Ramos (cell line): Measurements from ENCODE around the gene TPPP.

Experiments
- in situ Hi-C: fragments of 300-500 bp; cut with MboI; formaldehyde crosslinking; loops from one replicate; pipeline ENCODE4 v1.14.3; 2022; ENCODE audit warnings: low sequenced_read_pairs; ENCODE audit not compliant: unreplicated experiment

The TPPP gene

DNA sequence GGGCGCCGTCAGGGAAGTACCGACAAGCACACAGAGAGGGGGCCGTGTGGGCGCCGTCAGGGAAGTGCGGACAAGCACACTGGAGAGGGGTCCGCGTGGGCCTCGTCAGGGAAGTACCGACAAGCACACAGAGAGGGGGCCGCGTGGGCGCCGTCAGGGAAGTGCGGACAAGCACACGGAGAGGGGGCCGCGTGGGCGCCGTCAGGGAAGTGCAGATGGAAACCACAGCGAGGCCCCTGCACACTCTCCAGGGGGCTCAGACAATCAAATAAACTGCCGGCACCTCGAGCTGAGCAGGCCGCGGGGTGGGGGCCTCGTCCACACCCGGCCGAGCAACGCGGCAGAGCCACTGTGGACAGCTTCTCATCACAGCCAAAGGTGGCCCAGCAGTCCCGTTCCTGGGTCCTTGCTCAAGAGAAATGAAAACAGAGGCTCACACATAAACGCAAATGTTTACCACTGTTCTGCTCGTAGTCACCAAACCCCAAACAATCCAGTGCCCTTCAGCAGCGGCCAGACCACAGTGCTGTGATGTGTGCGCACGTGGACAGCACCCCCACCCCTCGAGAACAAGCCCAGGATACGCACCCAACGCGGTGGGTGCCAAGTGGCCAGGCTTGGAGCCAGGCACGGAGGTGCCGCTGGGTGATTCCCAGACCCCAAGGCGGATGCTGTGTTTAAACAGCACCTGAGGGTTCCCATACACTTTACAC is 24.7 kb downstream of the TPPP start:
- in situ Hi-C loops: loop anchor here (10.0 kb wide), 1 partner anchor 236 kb away; no protein-coding TSS in a partner anchor

- in situ Hi-C loops: loop anchor here (10.0 kb wide), 1 partner anchor 238 kb away; no protein-coding TSS in a partner anchor
These were observed 26.2 kb downstream of the TPPP start for GRCh38 chr5:666816-667498.

DNA sequence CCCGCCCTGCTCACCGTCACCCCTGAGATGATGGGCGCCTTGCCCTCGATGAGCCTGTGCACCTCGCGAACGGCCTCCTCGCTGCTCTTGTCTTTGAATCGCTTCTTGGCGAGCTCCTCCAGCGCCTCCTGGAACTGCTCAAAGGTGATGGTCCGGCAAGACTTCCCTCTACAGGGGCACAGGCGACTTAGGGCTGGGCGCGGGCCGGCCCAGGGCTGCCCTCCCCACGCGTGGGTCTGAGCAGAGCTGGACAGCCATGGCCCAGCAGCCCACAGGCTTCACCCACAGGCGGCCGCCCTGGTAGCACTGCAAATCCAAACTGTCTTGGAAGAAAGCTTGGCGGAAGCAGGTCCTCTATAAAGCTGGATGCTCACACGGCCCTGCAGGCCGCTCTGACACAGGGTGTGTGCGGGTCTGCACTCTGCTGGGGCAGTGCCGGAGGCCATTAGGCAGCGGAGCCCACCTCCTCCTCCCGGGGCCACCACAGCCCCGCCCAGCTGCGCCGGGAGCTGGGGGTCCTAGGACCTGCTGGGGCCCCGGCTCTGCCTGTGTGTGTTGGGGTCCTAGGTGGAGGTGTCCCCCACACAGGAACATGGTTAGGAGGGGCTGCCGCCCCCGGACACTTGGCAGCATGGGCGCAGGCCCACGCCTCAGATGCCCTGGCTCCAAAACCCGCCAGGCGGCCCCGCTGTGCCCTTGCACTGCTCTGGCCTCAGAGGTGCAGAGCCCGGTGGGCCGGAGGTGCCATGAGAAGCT is 27.0 kb downstream of the TPPP start:
- in situ Hi-C loops: loop anchor here (10.0 kb wide), 1 partner anchor 239 kb away; no protein-coding TSS in a partner anchor

DNA sequence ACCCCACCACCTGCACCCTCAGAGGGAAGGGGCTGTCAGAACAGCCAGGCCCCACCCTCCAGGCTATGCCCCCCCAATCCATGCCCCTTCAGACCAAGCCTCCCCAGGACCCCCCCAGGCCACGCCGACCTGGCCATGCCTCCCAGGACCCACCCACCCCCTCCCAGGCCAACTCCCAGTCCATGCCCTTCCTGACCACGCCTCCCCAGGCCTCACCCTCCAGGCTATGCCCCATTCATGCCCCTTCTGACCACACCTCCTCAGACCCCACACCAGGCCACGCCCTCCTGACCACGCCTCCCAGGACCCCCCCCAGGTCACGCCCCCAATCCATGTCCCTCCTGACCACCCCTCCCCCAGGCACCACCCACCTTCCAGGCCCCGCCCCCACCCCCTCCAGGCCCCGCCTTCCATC is 27.6 kb downstream of the TPPP start:
- in situ Hi-C loops: loop anchor here (10.0 kb wide), 1 partner anchor 239 kb away; no protein-coding TSS in a partner anchor

DNA sequence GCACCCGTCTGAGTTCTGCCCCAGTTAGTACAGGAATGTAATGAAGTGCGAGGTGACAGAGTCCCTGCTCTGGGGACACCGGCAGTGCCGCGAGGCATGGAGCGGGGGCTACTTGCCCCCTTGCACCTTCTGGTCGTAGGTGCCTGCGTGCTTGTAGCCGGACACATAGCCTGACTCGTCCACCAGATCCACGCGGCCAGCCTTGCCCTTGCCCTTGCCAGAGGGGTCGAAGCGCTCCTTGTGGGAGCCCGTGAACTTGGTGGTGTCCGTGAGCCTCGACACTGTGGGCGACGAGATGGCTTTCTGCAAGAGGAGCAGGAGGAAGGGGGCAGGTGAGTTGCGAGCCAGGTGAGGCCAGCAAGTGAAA is 28.2 kb downstream of the TPPP start:
- in situ Hi-C loops: loop anchor here (10.0 kb wide), 1 partner anchor 240 kb away; no protein-coding TSS in a partner anchor

DNA sequence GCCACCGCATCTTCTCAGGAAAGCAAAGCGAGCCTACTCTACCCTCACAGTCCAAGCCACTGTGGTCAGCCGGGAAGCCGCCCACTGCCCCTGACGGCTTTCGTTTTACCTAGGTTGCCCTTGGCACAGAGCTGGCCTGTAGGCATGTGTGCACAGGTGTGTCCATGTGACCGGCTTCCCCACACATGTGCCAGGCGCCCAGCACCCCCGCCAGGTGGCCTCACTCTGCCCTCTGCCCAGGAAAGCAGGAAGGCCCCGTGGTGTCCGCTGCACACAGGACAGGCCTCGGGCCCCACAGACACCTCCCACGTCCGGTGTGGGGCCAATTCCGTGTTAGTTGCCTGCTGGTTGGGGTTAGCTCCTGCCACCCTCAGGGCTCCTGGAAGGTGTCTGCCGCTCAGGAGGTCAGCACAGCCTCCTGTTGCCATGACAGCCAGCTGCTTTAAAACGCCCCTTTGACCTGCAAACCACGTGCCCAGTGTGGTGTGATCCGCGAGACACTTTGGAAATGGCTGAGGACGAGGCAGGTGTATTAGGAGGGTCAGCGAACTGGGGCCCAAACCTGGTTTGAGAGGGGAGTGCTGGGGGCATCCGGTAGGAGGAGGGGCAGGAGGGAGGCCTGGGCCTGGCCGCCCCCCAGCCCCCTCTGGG is 28.7 kb downstream of the TPPP start:
- in situ Hi-C loops: loop anchor here (10.0 kb wide), 1 partner anchor 240 kb away; no protein-coding TSS in a partner anchor

DNA sequence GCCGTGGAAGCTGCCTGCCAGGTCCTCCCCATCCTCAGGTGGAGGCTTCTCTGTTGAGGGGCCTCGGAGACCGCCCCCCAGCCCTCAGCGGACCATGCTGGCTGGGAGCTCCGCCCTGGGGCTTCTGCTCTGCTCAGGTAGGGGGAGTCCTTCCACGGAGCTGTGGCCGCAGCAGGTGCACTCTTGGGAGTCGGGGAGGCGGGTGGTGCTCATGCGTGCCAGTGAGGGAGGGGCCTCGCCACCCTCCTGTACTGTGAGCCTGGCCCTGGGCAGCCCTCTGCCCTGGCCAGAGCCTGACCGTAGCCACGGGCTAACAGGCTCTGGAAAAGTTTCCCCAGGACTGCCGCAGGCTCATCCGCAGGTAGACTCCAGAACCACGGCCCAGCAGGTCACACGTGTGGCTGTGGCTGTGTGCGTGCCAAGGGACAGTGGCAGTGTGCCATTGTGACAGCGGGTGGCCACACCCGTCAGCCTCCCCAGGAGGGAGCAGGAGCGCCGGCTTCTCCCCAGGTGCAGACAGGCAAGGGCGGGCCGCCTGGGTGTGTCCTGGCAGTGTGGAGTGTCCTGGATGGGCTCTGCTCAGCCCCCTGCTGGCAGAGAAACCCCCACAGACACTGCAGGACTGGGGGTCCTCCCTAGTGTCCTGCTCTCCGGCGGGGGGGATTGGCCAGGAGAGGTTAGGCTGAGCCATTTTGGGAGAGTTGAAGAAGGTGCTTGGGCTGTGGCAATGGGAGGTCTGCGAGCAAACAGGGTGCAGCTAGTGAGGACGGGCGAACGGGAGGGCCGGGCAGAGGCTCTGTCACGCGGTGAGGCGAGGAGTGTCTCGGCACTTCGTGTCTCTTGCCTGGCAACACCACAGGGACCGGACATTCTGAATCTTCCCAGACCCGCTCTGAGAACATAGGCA is 29.5 kb downstream of the TPPP start:
- in situ Hi-C loops: loop anchor here (10.0 kb wide), 1 partner anchor 241 kb away; no protein-coding TSS in a partner anchor

DNA sequence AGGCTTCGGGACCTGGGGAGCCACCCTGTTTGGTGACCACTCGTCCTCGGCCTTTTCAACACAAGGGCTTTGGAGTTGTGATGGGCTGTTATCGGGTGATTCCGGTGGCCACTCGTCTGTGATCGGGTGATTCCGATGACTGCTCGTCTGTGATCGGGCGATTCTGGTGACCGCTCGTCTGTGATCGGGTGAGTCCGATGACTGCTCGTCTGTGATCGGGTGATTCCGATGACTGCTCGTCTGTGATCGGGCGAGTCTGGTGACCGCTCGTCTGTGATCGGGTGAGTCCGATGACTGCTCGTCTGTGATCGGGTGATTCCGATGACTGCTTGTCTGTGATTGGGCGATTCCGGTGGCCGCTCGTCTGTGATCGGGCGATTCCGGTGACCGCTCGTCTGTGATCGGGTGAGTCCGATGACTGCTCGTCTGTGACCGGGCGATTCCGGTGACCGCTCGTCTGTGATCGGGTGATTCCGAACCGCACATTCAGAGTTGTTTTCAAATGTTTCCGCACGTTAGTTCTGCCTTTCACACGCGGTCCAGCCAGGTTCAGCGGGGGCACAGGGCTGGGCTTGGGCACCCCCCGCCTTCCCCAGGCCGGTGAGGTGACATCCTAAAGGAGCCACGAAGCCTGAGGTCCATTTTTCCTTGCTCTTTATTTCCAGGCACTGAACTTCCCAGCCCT is 30.3 kb downstream of the TPPP start:
- in situ Hi-C loops: loop anchor here (10.0 kb wide), 1 partner anchor 242 kb away; no protein-coding TSS in a partner anchor

DNA sequence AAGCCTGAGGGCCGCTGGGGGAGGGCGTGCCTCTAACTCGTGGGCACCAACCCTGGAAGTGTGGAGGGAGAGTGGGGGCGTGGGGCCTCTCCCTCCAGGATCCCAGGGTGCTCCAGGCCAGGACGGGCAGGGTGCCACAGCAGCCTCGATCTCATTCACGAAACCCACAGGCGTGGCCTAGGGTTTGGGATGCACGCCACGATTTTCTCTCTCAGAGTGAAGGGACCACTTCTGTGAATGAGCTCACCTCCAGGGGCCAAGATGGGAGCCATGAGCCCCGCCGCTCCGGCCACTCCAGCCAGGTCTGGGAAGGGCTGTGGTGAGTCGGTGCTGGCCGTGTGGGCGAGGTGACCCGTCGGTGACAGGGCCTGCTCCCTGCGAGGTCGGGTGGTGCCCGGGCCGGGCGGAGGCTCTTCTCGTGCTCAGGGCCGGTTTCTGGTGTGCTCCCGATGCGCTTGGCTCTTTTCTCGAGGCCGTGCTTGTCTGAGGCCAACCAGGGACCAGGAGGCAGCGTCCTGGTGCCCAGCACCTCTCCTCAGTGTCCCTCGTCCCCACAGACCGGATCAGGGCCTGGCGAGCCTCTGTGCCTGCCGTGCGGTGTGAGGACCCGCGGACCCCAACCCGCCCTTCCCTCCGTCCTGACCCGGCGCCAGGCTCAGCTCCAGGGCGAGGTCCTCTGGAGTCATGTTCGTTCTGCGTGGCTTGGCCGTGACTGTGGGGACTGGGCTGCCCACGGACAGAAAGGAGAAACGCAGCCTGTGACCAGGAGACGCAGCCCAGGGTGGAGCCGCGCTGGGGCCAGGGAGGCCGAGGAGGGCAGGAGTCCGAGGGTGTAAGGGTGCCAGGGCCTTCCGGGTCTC is 31.0 kb downstream of the TPPP start:
- in situ Hi-C loops: loop anchor here (10.0 kb wide), 1 partner anchor 243 kb away; no protein-coding TSS in a partner anchor

DNA sequence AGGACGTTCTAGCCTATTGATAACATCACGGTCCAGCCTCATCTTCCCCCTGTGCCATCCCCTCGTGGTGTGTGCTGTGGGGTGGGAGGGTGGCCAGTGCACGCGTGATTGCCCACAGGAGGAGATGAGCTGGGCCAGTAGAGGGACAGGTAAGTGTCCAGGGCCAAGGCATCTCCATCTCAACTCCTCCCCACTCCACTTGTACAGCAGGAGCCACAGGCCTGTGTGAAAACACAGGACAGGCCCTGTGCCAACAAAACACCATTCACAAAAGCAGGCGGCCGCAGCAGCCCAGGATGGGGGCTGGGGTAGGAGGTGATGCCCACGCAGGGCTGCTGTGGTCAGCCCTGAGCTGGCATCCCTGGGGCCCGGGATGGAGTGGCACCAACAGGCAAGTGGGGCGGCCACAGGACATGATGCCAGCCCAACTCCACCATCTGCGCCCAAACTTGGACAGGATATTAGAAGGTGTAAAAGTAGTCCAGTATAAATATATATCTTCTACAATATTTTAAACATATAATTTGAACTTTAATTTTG is 32.6 kb downstream of the TPPP start:
- in situ Hi-C loops: loop anchor here (10.0 kb wide), 1 partner anchor 244 kb away; no protein-coding TSS in a partner anchor

GRCh38 chr5:659496-660263 is 33.5 kb downstream of the TPPP start:
- in situ Hi-C loops: loop anchor here (10.0 kb wide), 1 partner anchor 245 kb away; no protein-coding TSS in a partner anchor

DNA sequence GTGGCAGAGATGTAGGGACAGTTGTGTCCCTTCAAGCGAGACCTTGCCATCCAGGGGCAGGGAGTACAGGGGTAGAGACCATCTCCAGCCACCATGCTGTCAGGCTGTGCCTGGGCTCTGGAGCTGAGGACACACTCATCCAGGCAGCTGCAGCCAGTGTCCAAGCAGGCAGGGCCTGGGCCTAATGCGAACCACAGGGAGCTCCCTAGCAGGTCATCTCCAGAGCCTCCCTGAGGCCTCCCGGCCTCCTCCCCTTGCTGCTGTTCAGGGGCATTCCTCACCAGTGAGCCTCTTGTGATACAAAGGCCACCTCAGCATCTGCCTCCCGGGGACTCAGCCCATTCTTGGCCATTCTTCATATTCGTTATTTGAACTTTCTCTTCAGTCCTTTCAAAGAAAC is 35.0 kb downstream of the TPPP start:
- in situ Hi-C loops: no loop called here

DNA sequence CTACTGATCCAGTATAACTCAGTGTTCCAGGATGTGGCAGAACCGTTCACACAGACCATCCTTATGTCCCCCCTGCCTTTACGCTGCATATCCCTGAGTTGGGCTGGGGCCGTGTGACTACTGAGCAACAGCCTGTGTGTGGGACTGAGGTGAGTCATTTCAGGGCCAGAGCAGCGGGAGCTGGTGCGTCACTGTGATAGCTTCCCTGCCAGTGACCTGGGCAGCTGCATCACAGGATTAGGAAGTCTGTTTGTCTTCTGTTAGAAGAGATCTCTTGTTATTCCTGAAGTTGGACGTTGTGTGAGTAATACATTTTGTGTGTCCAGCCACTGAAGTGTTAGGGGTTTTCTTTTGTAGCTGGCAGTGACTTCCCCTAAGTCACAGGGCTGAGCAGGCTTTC is 35.6 kb downstream of the TPPP start:
- in situ Hi-C loops: no loop called here

DNA sequence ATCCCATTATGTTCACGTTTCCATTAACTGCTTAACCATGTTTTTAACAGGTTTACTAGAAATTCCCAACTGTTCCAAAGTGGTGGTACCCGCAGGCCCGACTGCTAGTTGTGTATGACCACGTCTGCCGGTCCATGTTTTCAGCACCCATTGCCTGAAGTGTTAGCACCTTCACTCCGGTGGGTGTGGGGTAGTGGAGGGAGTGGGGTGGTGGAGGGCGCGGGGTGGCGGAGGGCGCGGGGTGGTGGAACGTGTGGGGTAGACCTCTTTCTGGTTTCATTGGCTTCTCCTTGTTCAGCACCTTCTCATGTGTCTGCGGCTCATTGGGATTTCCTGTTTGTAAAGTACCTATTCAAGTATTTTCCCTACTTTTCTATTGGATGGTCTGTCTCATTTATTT is 37.7 kb downstream of the TPPP start:
- in situ Hi-C loops: no loop called here

GRCh38 chr5:654071-654778 is 38.9 kb downstream of the TPPP start:
- in situ Hi-C loops: no loop called here

DNA sequence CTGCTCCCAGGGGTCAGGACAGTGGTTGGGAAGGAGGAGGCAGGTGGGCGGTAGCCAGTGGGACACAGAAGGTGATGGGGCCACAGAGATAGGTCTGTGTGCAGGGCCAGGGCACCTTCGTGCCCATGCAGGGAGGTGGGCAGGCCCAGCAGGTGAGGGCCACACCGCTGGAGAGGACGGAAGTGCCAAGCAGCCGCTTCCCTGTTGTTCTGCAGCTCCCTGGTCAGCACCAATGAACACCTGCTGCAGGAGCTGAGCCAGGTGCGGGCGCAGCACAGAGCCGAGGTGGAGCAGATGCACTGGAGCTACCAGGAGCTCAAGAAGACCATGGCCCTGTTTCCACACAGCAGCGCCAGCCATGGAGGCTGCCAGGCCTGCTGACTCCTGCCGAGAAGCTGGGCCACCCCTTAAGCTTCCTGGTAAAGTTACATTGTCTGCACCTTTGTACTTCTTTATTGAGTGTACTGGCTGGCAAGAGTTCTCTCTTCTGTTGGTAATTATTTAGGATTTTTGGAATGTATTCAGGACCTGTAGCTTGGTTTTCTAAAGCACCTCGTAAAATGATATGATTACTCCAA is 40.3 kb downstream of the TPPP start:
- in situ Hi-C loops: no loop called here
